HG03460 (cell line): ENCODE results near the gene OXTR.
"Not testable (repeated sequence)": the region's sequence is repeated elsewhere in the genome, so short reads cannot be mapped to it uniquely, and the experiment has no call there.

Source experiments
- ATAC-seq: cut with Tn5 transposase; IDR thresholded peaks from one replicate; pipeline ENCODE4 v1.9.1; 2021; ENCODE audit not compliant: unreplicated experiment

The OXTR gene

GRCh38 chr3:8743021-8743601, 26.3 kb downstream of the OXTR start:
- ATAC-seq: no peak

- ATAC-seq: no peak
These were observed 27.7 kb downstream of the OXTR start for GRCh38 chr3:8741581-8742261.

- ATAC-seq: no peak
These were observed 29.5 kb downstream of the OXTR start for GRCh38 chr3:8739757-8740504.

GRCh38 chr3:8738639-8739038, 30.8 kb downstream of the OXTR start:
- no peak for ATAC-seq

GRCh38 chr3:8737823-8738222, 31.6 kb downstream of the OXTR start:
- no peak for ATAC-seq

- ATAC-seq: no peak
These were observed 32.1 kb downstream of the OXTR start for GRCh38 chr3:8737301-8737700.

GRCh38 chr3:8736436-8736835, 33.0 kb downstream of the OXTR start:
- no peak for ATAC-seq

- ATAC-seq: no peak
These were observed 34.5 kb downstream of the OXTR start for GRCh38 chr3:8734908-8735307.

- ATAC-seq: no peak
These were observed 35.1 kb downstream of the OXTR start for GRCh38 chr3:8734137-8734878.

GRCh38 chr3:8733332-8734094, 35.9 kb downstream of the OXTR start, which contains the start of gene CAV3:
Gene CAV3, plus strand, starts transcription at chr3:8733802. Its CDS starts 75 bp downstream, at chr3:8733877.
- no peak for ATAC-seq

GRCh38 chr3:8732413-8732812, 37.0 kb downstream of the OXTR start:
- ATAC-seq: no peak

- no peak for ATAC-seq
These were observed 38.8 kb downstream of the OXTR start for GRCh38 chr3:8730656-8731055.

GRCh38 chr3:8729479-8729878, 39.9 kb downstream of the OXTR start:
- ATAC-seq: no peak

GRCh38 chr3:8727605-8728512, 41.6 kb downstream of the OXTR start:
- no peak for ATAC-seq

GRCh38 chr3:8724108-8724752, 45.2 kb downstream of the OXTR start:
- no peak for ATAC-seq

GRCh38 chr3:8723612-8724011, 45.8 kb downstream of the OXTR start:
- no peak for ATAC-seq

- ATAC-seq: no peak
These were observed 46.6 kb downstream of the OXTR start for GRCh38 chr3:8722808-8723207.

GRCh38 chr3:8715757-8716156, 53.7 kb downstream of the OXTR start:
- not testable (repeated sequence) for ATAC-seq
